MCF 10A (cell line): ENCODE data around the gene TRAPPC11. TPM values are rescaled to one million over a fixed set of nuclear protein-coding genes. Genes with fewer than 3 reads are reported as not detected.

Experiments used
- BruUV-seq: library from RNA; stranded (reverse); fragments of 400-500 nt; replicated peaks from 2 replicates; lab custom pipeline; 2021; lab: Mats Ljungman, UMichigan
- CTCF ChIA-PET: fragments of 300-600 bp; sonication (Branson Sonifier 250); formaldehyde crosslinking; extraction: SDS; loops from one replicate; lab custom pipeline; 2021; ENCODE audit warnings: antibody characterized with exemption, inconsistent platforms; lab: Yijun Ruan, JAX
- POLR2A ChIA-PET: fragments of 300-600, 350-650 bp; sonication (Branson Sonifier 250); formaldehyde crosslinking; extraction: SDS; loops from one replicate; lab custom pipeline; 2020; ENCODE audit warnings: antibody characterized with exemption, inconsistent platforms; lab: Yijun Ruan, JAX
- DNase-seq: peaks from one replicate; pipeline ENCODE4 v3.0.0-alpha.2; 2018; ENCODE audit not compliant: unreplicated experiment
- H3K27ac Mint-ChIP-seq: one replicate; pipeline ENCODE4 v1.8.0; 2022; ENCODE audit warnings: mild to moderate bottlenecking, low read depth, mixed read lengths; ENCODE audit not compliant: unreplicated experiment
- H3K27me3 Mint-ChIP-seq: one replicate; pipeline ENCODE4 v1.8.0; 2022; ENCODE audit warnings: mixed read lengths; ENCODE audit not compliant: insufficient read depth, unreplicated experiment
- H3K36me3 Mint-ChIP-seq: one replicate; pipeline ENCODE4 v1.8.0; 2022; ENCODE audit warnings: mild to moderate bottlenecking, moderate library complexity, mixed read lengths; ENCODE audit not compliant: insufficient read depth, unreplicated experiment
- H3K4me1 Mint-ChIP-seq: one replicate; pipeline ENCODE4 v1.8.0; 2022; ENCODE audit warnings: mixed read lengths; ENCODE audit not compliant: insufficient read depth, unreplicated experiment
- H3K4me3 Mint-ChIP-seq: one replicate; pipeline ENCODE4 v1.8.0; 2022; ENCODE audit warnings: mild to moderate bottlenecking, moderate library complexity, mixed read lengths; ENCODE audit not compliant: unreplicated experiment
- H3K9me3 Mint-ChIP-seq: one replicate; pipeline ENCODE4 v1.8.0; 2022; ENCODE audit warnings: mixed read lengths; ENCODE audit not compliant: unreplicated experiment
- CTCF ChIP-seq: fragments of 200-600 bp; IDR thresholded peaks from one replicate; pipeline ENCODE4 v1.8.0; 2022; ENCODE audit warnings: antibody characterized with exemption, mild to moderate bottlenecking; ENCODE audit not compliant: unreplicated experiment
- intact Hi-C: fragments of 100-400 bp; cut with micrococcal nuclease; formaldehyde crosslinking; loops from 2 replicates; pipeline ENCODE4 v1.14.1; 2022
- total RNA-seq: library from RNA; stranded (reverse); gene quantifications from 2 replicates; pipeline ENCODE4 v1.2.3, GENCODE V29; 2022

Gene TRAPPC11
- total RNA-seq, 1 experiment from 2014 or later = 29.4 TPM

GRCh38 chr4:183611210-183611830 is 47.8 kb upstream of the TRAPPC11 start:
- Mint-ChIP-seq H3K36me3 (no peaks in the 10 kb centered on the region), H3K4me1 (no peaks in the 10 kb centered on the region), H3K9me3 (no peaks in the 10 kb centered on the region), H3K27me3 (no peaks in the 10 kb centered on the region), H3K4me3 (no peak overlapping the region), H3K27ac (no peak overlapping the region)
- no peak for DNase-seq
- BruUV-seq = no TSS peak
- no peak for TF ChIP-seq CTCF
- CTCF ChIA-PET = interaction anchor here (1.1 kb wide), 1 partner anchor 142 kb away, joined by 3 read pairs; no protein-coding TSS in a partner anchor
- POLR2A ChIA-PET = no interaction called here
- intact Hi-C loops = no loop called here

GRCh38 chr4:183612329-183613250 is 46.5 kb upstream of the TRAPPC11 start:
- Mint-ChIP-seq H3K27me3 (no peaks in the 10 kb centered on the region), H3K4me1 (no peaks in the 10 kb centered on the region), H3K36me3 (no peaks in the 10 kb centered on the region), H3K27ac (no peak overlapping the region), H3K9me3 (no peaks in the 10 kb centered on the region), H3K4me3 (no peak overlapping the region)
- no peak for TF ChIP-seq CTCF
- POLR2A ChIA-PET = no interaction called here
- no TSS peak for BruUV-seq
- CTCF ChIA-PET = interaction anchor here (0.7 to 1.1 kb wide), 2 partner anchors 143 to 159 kb away, joined by 3 read pairs; no protein-coding TSS in a partner anchor
- intact Hi-C loops = no loop called here
- DNase-seq = no peak

GRCh38 chr4:183617075-183617474 is 42.0 kb upstream of the TRAPPC11 start:
- H3K36me3 Mint-ChIP-seq = no peaks in the 10 kb centered on the region
- no peak overlapping the region for H3K27ac Mint-ChIP-seq
- no peak overlapping the region for H3K4me3 Mint-ChIP-seq
- ChIA-PET POLR2A (no interaction called here), CTCF (no interaction called here)
- no peak for TF ChIP-seq CTCF
- intact Hi-C loops = no loop called here
- no peaks in the 10 kb centered on the region for H3K27me3 Mint-ChIP-seq
- BruUV-seq = no TSS peak
- DNase-seq = no peak
- H3K9me3 Mint-ChIP-seq = no peaks in the 10 kb centered on the region
- no peaks in the 10 kb centered on the region for H3K4me1 Mint-ChIP-seq

GRCh38 chr4:183618681-183619080 is 40.4 kb upstream of the TRAPPC11 start:
- no peaks in the 10 kb centered on the region for H3K27me3 Mint-ChIP-seq
- no peak overlapping the region for H3K4me3 Mint-ChIP-seq
- H3K9me3 Mint-ChIP-seq = no peaks in the 10 kb centered on the region
- intact Hi-C loops = no loop called here
- CTCF ChIA-PET = no interaction called here
- no peak for DNase-seq
- H3K4me1 Mint-ChIP-seq = no peaks in the 10 kb centered on the region
- TF ChIP-seq CTCF = no peak
- H3K27ac Mint-ChIP-seq = no peak overlapping the region
- POLR2A ChIA-PET = no interaction called here
- no TSS peak for BruUV-seq
- no peaks in the 10 kb centered on the region for H3K36me3 Mint-ChIP-seq
